Measurements from ENCODE around the gene ASNSD1. TPM values are rescaled to one million over a fixed set of nuclear protein-coding genes. Genes with fewer than 3 reads are reported as not detected.
"Not testable (repeated sequence)": the region's sequence is repeated elsewhere in the genome, so short reads cannot be mapped to it uniquely, and the experiment has no call there.

ASNSD1 gene
- total RNA-seq, 1 donor from 2014 or later: 31.7 TPM

GRCh38 chr2:189685540-189686229 lies 24.4 kb downstream of the ASNSD1 start:
- Mint-ChIP-seq H3K27ac (ENCODE audit: unreplicated experiment) (no peak overlapping the region), H3K4me1 (ENCODE audit: low read depth, unreplicated experiment) (peaks cover 10% of the 10 kb centered on the region), H3K9me3 (ENCODE audit: unreplicated experiment) (peaks cover 2% of the 10 kb centered on the region), H3K36me3 (ENCODE audit: low read depth, unreplicated experiment) (peaks cover 2% of the 10 kb centered on the region), H3K4me3 (ENCODE audit: unreplicated experiment) (no peak overlapping the region), H3K27me3 (ENCODE audit: low read depth, unreplicated experiment) (no peaks in the 10 kb centered on the region)
- FAIRE-seq: no peak
- H3K4me3 ChIP-seq (ENCODE audit: insufficient read depth, low read depth, low read length): no peak overlapping the region
- peak; percentile 68 for DNase-seq (ENCODE audit: low read depth)
- no peaks in the 10 kb centered on the region for H3K79me2 ChIP-seq (ENCODE audit: insufficient read depth, low read length)
- peaks cover 7% of the 10 kb centered on the region for H3K4me1 ChIP-seq (ENCODE audit: insufficient read depth, low read length)
- TF ChIP-seq CTCF (IDR thresholded peaks at IDR 0.05; ENCODE audit: insufficient read depth, low read depth, low read length) (no peak), EZH2 (IDR thresholded peaks at IDR 0.05; ENCODE audit: insufficient read depth, low read length) (no peak)
- no peak overlapping the region for H2AFZ ChIP-seq (ENCODE audit: low read depth, low read length)
- no peaks in the 10 kb centered on the region for H3K36me3 ChIP-seq (ENCODE audit: insufficient read depth, low read length)
- H3K4me2 ChIP-seq (ENCODE audit: low read length): peak overlapping the region; percentile 2
- no peak overlapping the region for H3K27ac ChIP-seq (ENCODE audit: low read depth, low read length)
- H4K20me1 ChIP-seq (ENCODE audit: insufficient read depth, low read length): peaks cover 11% of the 10 kb centered on the region
- H3K9me3 ChIP-seq (ENCODE audit: insufficient read depth, low read depth, low read length): no peaks in the 10 kb centered on the region
- no peak overlapping the region for H3K9ac ChIP-seq (ENCODE audit: low read length)
- H3K27me3 ChIP-seq (ENCODE audit: insufficient read depth, low read length): no peaks in the 10 kb centered on the region

- H3K4me3 Mint-ChIP-seq (ENCODE audit: unreplicated experiment); H3K9ac ChIP-seq (ENCODE audit: low read length); H3K4me1 ChIP-seq (ENCODE audit: insufficient read depth, low read length); H3K9me3 ChIP-seq (ENCODE audit: insufficient read depth, low read depth, low read length); H3K9me3 Mint-ChIP-seq (ENCODE audit: unreplicated experiment); H3K27ac Mint-ChIP-seq (ENCODE audit: unreplicated experiment); DNase-seq (ENCODE audit: low read depth); H2AFZ ChIP-seq (ENCODE audit: low read depth, low read length); H3K36me3 Mint-ChIP-seq (ENCODE audit: low read depth, unreplicated experiment); H3K36me3 ChIP-seq (ENCODE audit: insufficient read depth, low read length); FAIRE-seq; H3K4me3 ChIP-seq (ENCODE audit: insufficient read depth, low read depth, low read length); H3K27me3 Mint-ChIP-seq (ENCODE audit: low read depth, unreplicated experiment); H3K27ac ChIP-seq (ENCODE audit: low read depth, low read length); H3K79me2 ChIP-seq (ENCODE audit: insufficient read depth, low read length); H3K4me2 ChIP-seq (ENCODE audit: low read length); H3K27me3 ChIP-seq (ENCODE audit: insufficient read depth, low read length): not testable (repeated sequence)
- H4K20me1 ChIP-seq (ENCODE audit: insufficient read depth, low read length): peaks cover 11% of the 10 kb centered on the region
- peaks cover 10% of the 10 kb centered on the region for H3K4me1 Mint-ChIP-seq (ENCODE audit: low read depth, unreplicated experiment)
Measured at GRCh38 chr2:189687796-189688195, 26.5 kb downstream of the ASNSD1 start.

- Histone ChIP-seq H3K27me3 (ENCODE audit: insufficient read depth, low read length) (no peaks in the 10 kb centered on the region), H3K4me3 (ENCODE audit: insufficient read depth, low read depth, low read length) (no peak overlapping the region), H4K20me1 (ENCODE audit: insufficient read depth, low read length) (no peaks in the 10 kb centered on the region), H3K9me3 (ENCODE audit: insufficient read depth, low read depth, low read length) (no peaks in the 10 kb centered on the region), H3K4me1 (ENCODE audit: insufficient read depth, low read length) (no peaks in the 10 kb centered on the region), H3K4me2 (ENCODE audit: low read length) (no peak overlapping the region), H3K79me2 (ENCODE audit: insufficient read depth, low read length) (no peaks in the 10 kb centered on the region), H3K9ac (ENCODE audit: low read length) (no peak overlapping the region), H3K36me3 (ENCODE audit: insufficient read depth, low read length) (no peaks in the 10 kb centered on the region), H2AFZ (ENCODE audit: low read depth, low read length) (no peak overlapping the region), H3K27ac (ENCODE audit: low read depth, low read length) (no peak overlapping the region)
- no peak overlapping the region for H3K4me3 Mint-ChIP-seq (ENCODE audit: unreplicated experiment)
- H3K27me3 Mint-ChIP-seq (ENCODE audit: low read depth, unreplicated experiment): no peaks in the 10 kb centered on the region
- H3K9me3 Mint-ChIP-seq (ENCODE audit: unreplicated experiment): no peaks in the 10 kb centered on the region
- no peak overlapping the region for H3K27ac Mint-ChIP-seq (ENCODE audit: unreplicated experiment)
- H3K4me1 Mint-ChIP-seq (ENCODE audit: low read depth, unreplicated experiment): no peaks in the 10 kb centered on the region
- no peak for DNase-seq (ENCODE audit: low read depth)
- TF ChIP-seq EZH2 (IDR thresholded peaks at IDR 0.05; ENCODE audit: insufficient read depth, low read length) (no peak), CTCF (IDR thresholded peaks at IDR 0.05; ENCODE audit: insufficient read depth, low read depth, low read length) (no peak)
- H3K36me3 Mint-ChIP-seq (ENCODE audit: low read depth, unreplicated experiment): peaks cover 2% of the 10 kb centered on the region
- no peak for FAIRE-seq
Measured at GRCh38 chr2:189696223-189696622, 35.0 kb downstream of the ASNSD1 start.

All from astrocyte (in vitro differentiated cells and primary cell).